HS-5 (cell line): ENCODE data around the gene PLPP7.
A peak's percentile ranks its signal among the peaks of the same experiment; 100 is the strongest.
"Not testable (repeated sequence)": the region's sequence is repeated elsewhere in the genome, so short reads cannot be mapped to it uniquely, and the experiment has no call there.

Experiments
- DNase-seq: peaks from one replicate; pipeline ENCODE4 v3.0.0-alpha.2; 2012; ENCODE audit warnings: low read depth

The PLPP7 gene

GRCh38 chr9:131331996-131332395 is 42.5 kb downstream of the PLPP7 start:
- DNase-seq = not testable (repeated sequence)

GRCh38 chr9:131333771-131334628 is 44.5 kb downstream of the PLPP7 start:
- no peak for DNase-seq

GRCh38 chr9:131334629-131335367 is 45.3 kb downstream of the PLPP7 start:
- no peak for DNase-seq

- no peak for DNase-seq
Observed at GRCh38 chr9:131335368-131335755, 45.8 kb downstream of the PLPP7 start.

- DNase-seq = no peak
Observed at GRCh38 chr9:131337131-131337848, 47.8 kb downstream of the PLPP7 start.

DNA sequence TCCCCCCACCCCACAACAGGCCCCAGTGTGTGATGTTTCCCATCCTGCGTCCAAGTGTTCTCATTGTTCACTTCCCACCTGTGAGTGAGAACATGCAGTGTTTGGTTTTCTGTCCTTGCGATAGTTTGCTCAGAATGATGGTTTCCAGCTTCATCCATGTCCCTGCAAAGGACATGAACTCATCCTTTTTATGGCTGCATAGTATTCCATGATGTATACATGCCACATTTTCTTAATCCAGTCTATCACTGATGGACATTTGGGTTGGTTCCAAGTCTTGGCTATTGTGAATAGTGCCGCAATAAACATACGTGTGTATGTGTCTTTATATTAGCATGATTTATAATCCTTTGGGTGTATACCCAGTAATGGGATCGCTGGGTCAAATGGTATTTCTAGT is 49.7 kb downstream of the PLPP7 start:
- not testable (repeated sequence) for DNase-seq

DNA sequence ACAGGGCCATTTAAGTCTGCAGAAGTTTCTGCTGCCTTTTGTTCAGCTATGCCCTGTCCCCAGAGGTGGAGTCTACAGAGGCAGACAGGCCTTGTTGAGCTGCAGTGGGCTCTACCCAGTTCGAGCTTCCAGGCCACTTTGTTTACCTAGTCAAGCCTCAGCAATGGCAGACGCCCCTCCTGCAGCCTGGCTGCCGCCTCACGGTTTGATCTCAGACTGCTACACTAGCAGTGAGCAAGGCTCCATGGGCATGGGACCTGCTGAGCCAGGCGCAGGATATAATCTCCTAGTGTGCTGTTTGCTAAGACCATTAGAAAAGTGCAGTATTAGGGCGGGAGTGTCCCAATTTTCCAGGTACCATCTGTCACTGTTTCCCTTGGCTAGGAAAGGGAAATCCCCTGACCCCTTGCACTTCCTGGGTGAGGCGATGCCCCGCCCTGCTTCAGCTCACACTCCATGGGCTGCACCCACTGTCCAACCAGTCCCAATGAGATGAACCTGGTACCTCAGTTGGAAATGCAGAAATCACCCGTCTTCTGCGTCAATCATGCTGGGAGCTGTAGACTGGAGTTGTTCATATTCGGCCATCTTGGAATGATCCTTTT is 55.5 kb downstream of the PLPP7 start:
- DNase-seq = not testable (repeated sequence)

DNA sequence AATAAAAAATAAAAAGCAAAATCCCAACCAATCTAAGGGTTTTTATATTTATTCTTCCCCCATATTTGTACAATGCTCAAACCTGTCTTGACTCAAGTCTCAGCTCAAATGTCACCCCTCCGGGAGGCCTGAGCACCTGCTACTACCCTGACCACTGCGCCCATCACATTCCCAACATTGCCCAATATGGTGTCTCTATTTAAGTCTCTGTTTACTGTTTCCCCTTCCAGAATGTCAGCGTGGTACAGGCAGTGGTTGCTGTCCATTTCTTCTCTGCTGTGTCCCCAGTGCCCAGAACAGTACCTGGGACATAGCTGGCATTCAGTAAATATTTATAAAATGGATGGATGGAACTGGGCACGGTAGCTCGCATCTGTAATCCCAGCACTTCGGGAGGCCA is 57.0 kb downstream of the PLPP7 start:
- DNase-seq = no peak

DNA sequence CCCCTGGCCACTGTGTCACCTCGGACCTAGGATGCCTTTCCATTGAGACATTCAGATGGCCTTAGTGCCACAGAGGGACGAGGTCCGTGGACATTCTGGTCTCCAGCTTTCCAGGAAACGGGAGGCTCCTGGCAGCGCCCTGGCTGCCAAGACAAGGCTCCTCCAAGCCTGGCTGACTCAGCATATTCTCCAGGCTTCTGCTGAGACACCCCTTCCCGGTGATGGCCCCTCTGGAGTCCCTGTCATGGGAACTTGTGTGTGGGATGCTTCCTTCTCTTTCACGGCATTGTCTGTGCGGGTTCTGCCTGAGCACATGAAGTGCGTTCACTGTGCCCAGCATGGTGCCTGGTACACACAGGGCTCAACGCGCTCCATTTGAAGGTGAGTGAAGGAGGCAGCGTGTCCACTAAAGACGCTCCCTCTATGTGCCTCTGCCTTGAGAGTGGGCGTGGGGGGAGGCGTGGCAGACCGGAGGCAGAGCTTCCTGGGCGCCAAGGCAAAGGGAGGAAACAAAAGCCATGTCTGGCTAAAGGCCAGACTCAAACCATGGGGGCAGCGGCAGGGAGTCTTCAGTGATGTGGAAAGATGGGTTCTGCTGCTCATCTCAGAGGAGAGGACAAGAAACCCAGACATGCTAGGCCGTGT is 58.0 kb downstream of the PLPP7 start:
- no peak for DNase-seq

DNA sequence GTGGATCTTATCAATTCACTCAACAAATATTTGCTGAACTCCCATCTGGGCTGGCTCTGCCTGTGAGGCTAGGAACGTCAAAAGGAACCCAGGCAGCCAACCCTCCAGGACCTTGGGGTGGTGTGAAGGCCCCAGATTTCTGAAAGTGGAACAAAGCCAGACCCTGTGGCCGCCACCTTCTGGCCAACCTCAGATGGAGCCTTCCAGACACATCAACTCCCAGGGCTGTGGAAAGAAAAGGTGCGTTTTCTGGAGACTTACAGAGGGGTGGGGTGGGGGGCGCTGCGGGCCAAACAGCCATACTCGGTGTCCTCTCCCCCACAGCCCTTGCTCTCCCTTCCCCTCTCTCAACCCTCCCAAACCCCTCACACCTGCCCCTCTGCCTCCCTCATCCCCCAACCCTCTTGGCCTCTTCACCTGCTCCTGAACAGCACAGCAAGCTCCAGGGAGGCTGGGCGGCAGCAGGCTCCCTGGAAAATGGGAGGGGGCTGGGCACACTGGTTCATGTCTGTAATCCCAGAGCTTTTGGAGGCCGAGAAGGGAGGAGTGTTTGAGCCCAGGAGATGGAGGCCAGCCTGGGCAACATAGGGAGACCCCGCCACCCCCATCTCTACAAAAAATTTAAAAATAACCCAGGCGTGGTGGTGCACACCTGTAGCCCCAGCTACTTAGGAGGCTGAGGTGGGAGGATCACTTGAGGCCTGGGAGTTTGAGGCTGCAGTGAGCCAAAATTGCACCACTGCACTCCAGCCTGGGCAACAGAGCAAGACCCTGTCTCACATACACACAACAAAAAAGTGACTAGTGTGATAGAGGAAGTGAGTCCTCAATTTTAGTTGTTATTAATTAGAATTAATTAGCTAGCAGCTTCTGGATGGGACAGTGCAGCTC is 59.4 kb downstream of the PLPP7 start:
- DNase-seq = no peak

GRCh38 chr9:131349522-131349880 is 60.0 kb downstream of the PLPP7 start:
- no peak for DNase-seq

GRCh38 chr9:131349881-131350563 is 60.5 kb downstream of the PLPP7 start:
- peak; percentile 22 for DNase-seq

GRCh38 chr9:131356479-131356878 is 67.0 kb downstream of the PLPP7 start:
- DNase-seq = not testable (repeated sequence)

DNA sequence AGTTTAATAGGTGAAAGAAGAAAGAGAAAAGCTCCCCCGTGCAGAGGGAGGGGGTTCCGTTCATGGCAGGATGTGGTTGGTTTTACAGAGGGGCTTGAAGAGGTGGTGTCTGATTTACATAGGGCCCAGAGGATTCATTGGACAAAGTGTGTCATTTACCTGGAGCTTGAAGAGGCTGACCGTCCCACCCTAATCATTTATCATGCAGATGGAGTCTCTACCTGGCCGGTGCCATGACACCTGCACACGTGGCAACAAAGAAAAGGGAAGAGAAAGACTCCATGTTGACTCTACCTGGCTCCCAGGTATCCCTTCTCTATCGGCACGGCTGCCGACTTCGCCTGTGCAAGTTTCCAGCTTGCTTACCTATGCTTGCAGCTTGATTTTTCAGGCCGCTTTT is 69.0 kb downstream of the PLPP7 start:
- no peak for DNase-seq
